Kidney epithelial cell (primary cell): ENCODE results near the gene SYTL3. TPM values are rescaled to one million over a fixed set of nuclear protein-coding genes. Genes with fewer than 3 reads are reported as not detected.

Source experiments
- DNase-seq: peaks from one replicate; pipeline ENCODE4 v3.0.0-alpha.2; 2010; ENCODE audit warnings: low read depth
- H3K27me3 ChIP-seq: 2 replicates; pipeline ENCODE4 v1.6.0; 2011; ENCODE audit warnings: low read length; ENCODE audit not compliant: control insufficient read depth, insufficient read depth
- H3K36me3 ChIP-seq: 2 replicates; pipeline ENCODE4 v1.5.1; 2011; ENCODE audit warnings: low read length; ENCODE audit not compliant: control insufficient read depth, insufficient read depth
- H3K4me3 ChIP-seq: 2 replicates; pipeline ENCODE4 v1.5.1; 2011; ENCODE audit warnings: low read depth, mild to moderate bottlenecking, control low read depth, low read length
- total RNA-seq: library from RNA; depleted of rRNA; stranded (reverse); fragments of >200 nt; gene quantifications from 2 replicates; pipeline ENCODE4 v1.2.3, GENCODE V29; 2015
- TF ChIP-seq, protein P1 (sequence below): IDR thresholded peaks from 2 replicates; pipeline ENCODE4 v1.5.1; 2011; ENCODE audit warnings: mild to moderate bottlenecking, moderate library complexity, low read length, control low read depth, inconsistent platforms; ENCODE audit not compliant: insufficient read depth, poor library complexity, severe bottlenecking

SYTL3 gene
- total RNA-seq, 1 donor from 2014 or later, result 3.6 TPM

GRCh38 chr6:158640519-158640918 is 9.3 kb upstream of the SYTL3 start:
- Histone ChIP-seq H3K4me3 (no peak overlapping the region), H3K27me3 (no peaks in the 10 kb centered on the region), H3K36me3 (peaks cover 3% of the 10 kb centered on the region)
- TF ChIP-seq, protein P1, sequence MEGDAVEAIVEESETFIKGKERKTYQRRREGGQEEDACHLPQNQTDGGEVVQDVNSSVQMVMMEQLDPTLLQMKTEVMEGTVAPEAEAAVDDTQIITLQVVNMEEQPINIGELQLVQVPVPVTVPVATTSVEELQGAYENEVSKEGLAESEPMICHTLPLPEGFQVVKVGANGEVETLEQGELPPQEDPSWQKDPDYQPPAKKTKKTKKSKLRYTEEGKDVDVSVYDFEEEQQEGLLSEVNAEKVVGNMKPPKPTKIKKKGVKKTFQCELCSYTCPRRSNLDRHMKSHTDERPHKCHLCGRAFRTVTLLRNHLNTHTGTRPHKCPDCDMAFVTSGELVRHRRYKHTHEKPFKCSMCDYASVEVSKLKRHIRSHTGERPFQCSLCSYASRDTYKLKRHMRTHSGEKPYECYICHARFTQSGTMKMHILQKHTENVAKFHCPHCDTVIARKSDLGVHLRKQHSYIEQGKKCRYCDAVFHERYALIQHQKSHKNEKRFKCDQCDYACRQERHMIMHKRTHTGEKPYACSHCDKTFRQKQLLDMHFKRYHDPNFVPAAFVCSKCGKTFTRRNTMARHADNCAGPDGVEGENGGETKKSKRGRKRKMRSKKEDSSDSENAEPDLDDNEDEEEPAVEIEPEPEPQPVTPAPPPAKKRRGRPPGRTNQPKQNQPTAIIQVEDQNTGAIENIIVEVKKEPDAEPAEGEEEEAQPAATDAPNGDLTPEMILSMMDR, result no peak
- DNase-seq, result no peak

DNA sequence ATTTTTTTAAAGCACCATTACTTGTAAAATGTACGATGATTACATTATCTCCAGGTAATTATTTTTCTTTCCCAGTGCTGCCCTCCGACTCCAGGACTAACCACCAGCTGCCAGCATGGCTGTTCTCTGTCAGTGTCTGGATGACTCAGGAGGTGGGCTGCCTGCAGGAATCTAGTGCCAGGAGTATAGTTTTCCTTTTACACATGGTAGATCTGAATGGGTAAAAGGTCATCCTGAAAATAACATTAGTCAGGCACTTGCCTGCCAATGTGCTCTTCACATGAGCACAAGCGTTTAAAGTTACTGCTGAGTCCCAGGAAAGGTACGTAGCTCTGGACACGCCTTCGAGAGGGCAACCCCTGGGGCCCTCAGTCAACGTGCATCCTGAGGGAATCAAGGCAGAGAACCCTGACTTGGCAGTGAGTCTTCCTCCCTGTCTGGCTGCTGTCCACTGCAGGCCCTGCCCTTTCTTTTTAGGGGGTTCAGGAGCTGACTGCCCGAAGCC is 7.7 kb upstream of the SYTL3 start:
- Histone ChIP-seq H3K27me3 (no peaks in the 10 kb centered on the region), H3K4me3 (peak overlapping the region; percentile 2), H3K36me3 (peaks cover 3% of the 10 kb centered on the region)
- TF ChIP-seq, protein P1, result no peak
- DNase-seq, result peak; percentile 95

DNA sequence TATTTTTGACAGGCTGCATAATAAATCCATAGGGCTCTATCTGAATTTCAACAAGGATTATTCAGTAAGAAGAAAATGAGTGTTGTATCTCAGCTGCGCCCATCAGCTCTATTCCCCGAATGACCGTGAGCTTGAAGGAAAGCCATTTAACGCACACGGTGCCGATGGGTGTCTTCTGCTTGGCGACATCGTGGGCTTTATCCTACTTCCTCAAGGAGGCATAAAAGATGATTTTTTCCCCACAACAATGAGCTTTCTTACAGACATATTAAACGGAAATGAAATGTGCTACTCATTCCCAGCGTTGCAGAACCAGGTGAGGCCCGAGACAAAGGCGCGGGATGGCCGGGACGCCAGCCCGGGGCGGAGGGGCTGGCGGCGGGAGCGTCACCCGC is 6.0 kb upstream of the SYTL3 start:
- Histone ChIP-seq H3K36me3 (peaks cover 3% of the 10 kb centered on the region), H3K4me3 (peak overlapping the region; percentile 100), H3K27me3 (no peaks in the 10 kb centered on the region)
- TF ChIP-seq, protein P1, result no peak
- no peak for DNase-seq

DNA sequence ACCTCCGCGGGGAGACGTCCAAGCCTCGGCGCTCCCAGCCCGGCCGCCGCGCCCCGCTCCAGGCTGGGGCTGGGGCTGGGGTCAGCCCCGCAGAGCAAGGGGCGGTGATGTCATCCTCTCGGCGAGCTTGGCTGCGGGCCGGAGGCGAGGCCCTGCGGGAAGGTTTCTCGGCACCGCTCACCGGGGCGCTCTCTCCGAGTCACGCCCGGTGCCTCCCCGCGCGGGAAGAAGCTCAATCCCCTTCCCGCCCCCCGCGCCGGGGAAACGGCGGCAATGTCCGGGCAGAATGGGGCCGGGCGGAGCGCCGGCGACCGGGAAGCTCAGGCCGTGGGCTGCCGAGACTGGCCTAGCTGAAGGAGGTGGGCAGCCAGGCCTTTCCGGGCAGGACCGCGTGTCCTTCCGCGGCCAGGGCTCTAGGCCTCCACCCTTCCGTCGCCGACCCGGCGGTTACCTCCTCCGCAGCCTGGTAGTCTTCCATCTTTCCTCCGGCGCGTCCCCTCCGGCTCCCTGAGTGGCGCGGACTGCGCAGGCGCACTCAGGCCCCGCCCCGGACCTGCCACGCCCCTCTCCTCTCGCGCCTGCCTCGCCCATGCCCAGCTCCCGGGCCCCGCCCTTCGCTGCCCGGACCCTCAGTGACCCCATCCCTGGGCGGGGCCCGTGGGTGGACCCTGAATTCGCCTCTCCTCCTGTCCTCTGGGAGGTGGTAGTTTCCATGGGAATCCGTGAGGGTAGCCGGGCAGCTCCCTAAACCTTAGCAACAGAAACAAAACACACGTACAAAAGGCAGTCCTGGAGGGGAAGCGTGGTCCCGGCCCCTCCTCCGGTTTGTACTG is 5.4 kb upstream of the SYTL3 start, which contains the start of gene DYNLT1:
DYNLT1 (minus strand) TSS at position 513 of the 833 bp plus-strand sequence; CDS start at position 478, 35 bp downstream.
- Histone ChIP-seq H3K36me3 (peaks cover 3% of the 10 kb centered on the region), H3K4me3 (peak within 1 kb of the TSS; percentile 100), H3K27me3 (no peaks in the 10 kb centered on the region)
- no peak for DNase-seq
- TF ChIP-seq, protein P1, result no peak

GRCh38 chr6:158645064-158646022 is 4.5 kb upstream of the SYTL3 start:
- TF ChIP-seq, protein P1, result no peak
- H3K27me3 ChIP-seq, result no peaks in the 10 kb centered on the region
- peaks cover 3% of the 10 kb centered on the region for H3K36me3 ChIP-seq

More at GRCh38 chr6:158645064-158646022, 4.5 kb upstream of the SYTL3 start:
- peak overlapping the region; percentile 100 for H3K4me3 ChIP-seq
- no peak for DNase-seq
